Colonic mucosa (tissue), 4 donors: Measurements from ENCODE around the gene LTA. TPM values are rescaled to one million over a fixed set of nuclear protein-coding genes. Genes with fewer than 3 reads are reported as not detected.

ENCODE experiments used
- DNase-seq: peaks from one replicate; pipeline ENCODE4 v3.0.0-alpha.2; 2020
- H3K27ac ChIP-seq: fragments of 200-600 bp; one replicate; pipeline ENCODE4 v1.8.0; 2021
- H3K27me3 ChIP-seq: fragments of 200-600 bp; one replicate; pipeline ENCODE4 v1.8.0; 2021
- H3K36me3 ChIP-seq: fragments of 200-600 bp; one replicate; pipeline ENCODE4 v1.8.0; 2021
- H3K4me1 ChIP-seq: fragments of 200-600 bp; one replicate; pipeline ENCODE4 v1.8.0; 2021; ENCODE audit warnings: mild to moderate bottlenecking
- H3K4me3 ChIP-seq: fragments of 200-600 bp; one replicate; pipeline ENCODE4 v1.8.0; 2021
- H3K9ac ChIP-seq, 2 donors: one replicate each; pipeline ENCODE4 v1.7.0; 2013; ENCODE audit warnings: control low read depth in 2 of 2, low read depth in 2 of 2, low read length in 2 of 2
- H3K9me3 ChIP-seq: fragments of 200-600 bp; one replicate; pipeline ENCODE4 v1.8.0; 2021
- intact Hi-C: fragments of 100-400 bp; cut with DNase I; formaldehyde crosslinking; loops from one replicate; pipeline ENCODE4 v1.14.1; 2022
- total RNA-seq, 2 donors: library from RNA; stranded (reverse); fragmentation: NEBNext Ultra II Directional in 1 of 2; extraction: Animal tissue kit (Norgen Biotek cat#: 25700) in 1 of 2; gene quantifications; one replicate each; pipeline ENCODE4 v1.2.1, GENCODE V29; 2021
- TF ChIP-seq, protein P1 (sequence below): fragments of 200-600 bp; IDR thresholded peaks from one replicate; pipeline ENCODE4 v1.8.0; 2022; ENCODE audit warnings: antibody characterized with exemption, mild to moderate bottlenecking
- donor health status: healthy.
- donor health status: DM: no; HTN: no; CAD: no.
- donor health status: DM: no; HTN: no; CAD: no.

The LTA gene
- total RNA-seq, 2 donors from 2014 or later = 0.35 to 2.4 TPM

DNA sequence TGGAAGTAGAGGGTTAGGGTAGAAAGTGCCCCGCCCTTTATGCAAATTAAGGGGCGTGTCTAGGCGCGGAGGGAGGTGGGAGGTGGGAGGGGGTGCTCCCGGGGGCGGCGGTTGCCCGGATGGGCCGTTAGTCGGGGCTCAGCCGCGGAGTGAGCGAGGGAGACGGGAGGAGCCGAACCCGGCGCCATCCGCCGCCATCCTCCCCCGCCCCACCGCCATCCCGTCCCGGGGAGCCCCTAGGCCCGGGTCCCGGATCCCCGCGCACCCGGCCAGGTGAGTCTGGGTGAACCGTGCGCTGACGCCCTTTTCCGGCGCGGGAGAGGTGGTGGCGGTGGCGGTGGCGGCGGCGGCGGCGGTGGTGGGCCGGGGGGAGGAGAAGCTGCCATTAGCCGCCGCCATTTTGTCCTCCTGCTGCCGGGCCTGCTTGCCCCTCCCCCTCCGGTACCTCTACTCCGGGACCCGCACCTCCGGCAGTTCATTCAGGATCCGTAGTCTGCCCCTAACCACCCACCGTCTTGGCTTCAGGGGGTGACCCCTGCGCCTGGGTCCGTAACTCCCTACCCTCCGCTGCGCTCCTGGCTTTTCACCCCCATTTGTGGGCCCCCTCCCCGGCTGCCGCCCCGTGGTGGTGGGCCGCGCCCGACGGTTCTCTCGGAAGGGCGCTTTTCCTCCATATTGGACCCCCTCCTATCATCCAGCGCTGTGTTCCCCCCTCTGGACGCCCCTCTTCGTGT, 48.7 kb downstream of the LTA start, which contains the start of gene PRRC2A:
Gene PRRC2A, plus strand, starts transcription at position 130 of the 734 bp plus-strand sequence. CDS start 2,075 bp downstream, outside the sequence.
- Histone ChIP-seq H3K27ac (peak within 1 kb of the TSS; percentile 93), H3K36me3 (peaks cover 2% of the 10 kb centered on the region), H3K4me1 (peaks cover 4% of the 10 kb centered on the region), H3K4me3 (peak within 1 kb of the TSS; percentile 68), H3K9ac (peak within 1 kb of the TSS; percentile 90 to 98), H3K9me3 (no peaks in the 10 kb centered on the region), H3K27me3 (no peaks in the 10 kb centered on the region)
- intact Hi-C loops = loop anchor here (5.0 kb wide), 1 partner anchor 37 kb away; the partner anchor contains the start of gene APOM
- peak; percentile 97 for DNase-seq
- TF ChIP-seq, protein P1, sequence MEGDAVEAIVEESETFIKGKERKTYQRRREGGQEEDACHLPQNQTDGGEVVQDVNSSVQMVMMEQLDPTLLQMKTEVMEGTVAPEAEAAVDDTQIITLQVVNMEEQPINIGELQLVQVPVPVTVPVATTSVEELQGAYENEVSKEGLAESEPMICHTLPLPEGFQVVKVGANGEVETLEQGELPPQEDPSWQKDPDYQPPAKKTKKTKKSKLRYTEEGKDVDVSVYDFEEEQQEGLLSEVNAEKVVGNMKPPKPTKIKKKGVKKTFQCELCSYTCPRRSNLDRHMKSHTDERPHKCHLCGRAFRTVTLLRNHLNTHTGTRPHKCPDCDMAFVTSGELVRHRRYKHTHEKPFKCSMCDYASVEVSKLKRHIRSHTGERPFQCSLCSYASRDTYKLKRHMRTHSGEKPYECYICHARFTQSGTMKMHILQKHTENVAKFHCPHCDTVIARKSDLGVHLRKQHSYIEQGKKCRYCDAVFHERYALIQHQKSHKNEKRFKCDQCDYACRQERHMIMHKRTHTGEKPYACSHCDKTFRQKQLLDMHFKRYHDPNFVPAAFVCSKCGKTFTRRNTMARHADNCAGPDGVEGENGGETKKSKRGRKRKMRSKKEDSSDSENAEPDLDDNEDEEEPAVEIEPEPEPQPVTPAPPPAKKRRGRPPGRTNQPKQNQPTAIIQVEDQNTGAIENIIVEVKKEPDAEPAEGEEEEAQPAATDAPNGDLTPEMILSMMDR = no peak

GRCh38 chr6:31621320-31621939, 49.3 kb downstream of the LTA start:
- H3K4me1 ChIP-seq = peaks cover 4% of the 10 kb centered on the region
- H3K9ac ChIP-seq = peak overlapping the region; percentile 90 to 98
- intact Hi-C loops = loop anchor here (5.0 kb wide), 1 partner anchor 36 kb away; the partner anchor contains the start of gene APOM
- peak overlapping the region; percentile 93 for H3K27ac ChIP-seq
- TF ChIP-seq, protein P1 = no peak
- H3K9me3 ChIP-seq = no peaks in the 10 kb centered on the region
- H3K27me3 ChIP-seq = no peaks in the 10 kb centered on the region
- H3K4me3 ChIP-seq = peak overlapping the region; percentile 68
- no peak for DNase-seq
- H3K36me3 ChIP-seq = peaks cover 9% of the 10 kb centered on the region

DNA sequence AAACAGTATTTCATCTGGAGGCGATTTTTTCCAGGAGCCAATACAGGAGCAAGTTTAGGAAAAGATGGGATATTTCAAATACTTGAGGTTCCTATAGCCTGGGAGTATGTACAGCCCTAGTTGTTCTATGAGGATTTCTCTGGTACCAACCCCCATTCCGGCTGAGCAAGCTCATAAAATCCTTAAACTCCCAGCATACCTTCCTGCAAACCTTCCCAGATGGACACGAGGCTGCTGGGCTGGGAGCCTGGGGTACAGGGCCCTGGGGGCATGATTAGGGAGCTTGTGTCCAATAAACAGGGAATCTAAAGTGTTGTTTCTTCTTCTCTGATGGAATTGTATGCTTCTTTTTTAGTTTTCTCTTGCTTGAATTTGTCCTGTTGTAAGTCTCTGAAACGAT, 49.9 kb downstream of the LTA start:
- H3K27me3 ChIP-seq = no peaks in the 10 kb centered on the region
- peaks cover 14% of the 10 kb centered on the region for H3K36me3 ChIP-seq
- TF ChIP-seq, protein P1 = no peak
- peaks cover 4% of the 10 kb centered on the region for H3K4me1 ChIP-seq
- H3K4me3 ChIP-seq = peak overlapping the region; percentile 68
- no peaks in the 10 kb centered on the region for H3K9me3 ChIP-seq
- H3K9ac ChIP-seq = peak overlapping the region in 1 of 2 donors; percentile 90
- peak; percentile 55 for DNase-seq
- H3K27ac ChIP-seq = peak overlapping the region; percentile 93
- intact Hi-C loops = loop anchor here (5.0 kb wide), 1 partner anchor 35 kb away; the partner anchor contains the start of gene APOM

DNA sequence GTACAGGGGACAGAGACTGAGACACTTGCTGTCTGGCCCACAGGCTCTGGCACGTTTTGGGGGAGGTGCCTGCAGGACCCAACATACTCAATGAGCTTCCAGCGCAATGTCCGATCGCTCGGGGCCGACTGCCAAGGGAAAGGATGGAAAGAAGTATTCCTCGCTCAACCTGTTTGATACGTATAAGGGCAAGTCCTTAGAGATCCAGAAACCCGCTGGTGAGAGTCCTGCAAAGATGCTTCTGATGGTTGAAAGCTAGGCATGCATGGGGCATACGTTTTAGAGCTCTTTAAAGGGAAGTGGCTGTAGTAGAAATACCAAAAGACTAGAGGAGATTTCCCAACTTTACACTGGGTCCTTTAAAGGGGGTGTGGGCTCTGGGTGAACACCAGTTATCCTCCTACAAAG, 50.6 kb downstream of the LTA start:
- Histone ChIP-seq H3K27ac (no peak overlapping the region), H3K4me1 (peaks cover 4% of the 10 kb centered on the region), H3K9me3 (no peaks in the 10 kb centered on the region), H3K36me3 (peaks cover 21% of the 10 kb centered on the region), H3K9ac (peak overlapping the region in 1 of 2 donors; percentile 90), H3K27me3 (no peaks in the 10 kb centered on the region), H3K4me3 (no peak overlapping the region)
- intact Hi-C loops = loop anchor here (5.0 kb wide), 1 partner anchor 35 kb away; the partner anchor contains the start of gene APOM
- DNase-seq = no peak
- TF ChIP-seq, protein P1 = no peak

Other genes with a start within 250 kb of the LTA start
- 1,000 to 10,000 TPM; 1,153 to 3,111 TPM for gene HLA-B, start 215.1 kb upstream of the LTA start, total RNA-seq
- gene MICA, start 168.7 kb upstream of the LTA start, total RNA-seq = 10 to 100 TPM; 15.0 to 26.7 TPM
- gene MICB, start 74.1 kb upstream of the LTA start, total RNA-seq = 1 to 10 TPM; 5.6 to 6.7 TPM
- gene MCCD1, start 43.3 kb upstream of the LTA start, total RNA-seq = not detected
- 100 to 1,000 TPM; 213 to 422 TPM for gene DDX39B, start 30.3 kb upstream of the LTA start, total RNA-seq
- gene ATP6V1G2, start 25.7 kb upstream of the LTA start, total RNA-seq = under 1 TPM; 0.57 to 0.85 TPM
- 10 to 100 TPM; 16.1 to 18.8 TPM for gene NFKBIL1, start 24.7 kb upstream of the LTA start, total RNA-seq
- gene TNF, start 3.3 kb downstream of the LTA start, total RNA-seq = 1 to 10 TPM in 1 of 2 donors, under 1 TPM in 1; 0.48 to 1.4 TPM
- gene LTB, start 10.1 kb downstream of the LTA start, total RNA-seq = 1 to 10 TPM; 3.4 to 5.7 TPM
- gene LST1, start 14.0 kb downstream of the LTA start, total RNA-seq = 1 to 10 TPM; 4.8 to 9.2 TPM
- gene NCR3, start 20.7 kb downstream of the LTA start, total RNA-seq = under 1 TPM; 0.67 to 0.90 TPM
- 10 to 100 TPM in 1 of 2 donors, 1 to 10 TPM in 1; 5.0 to 20.7 TPM for gene AIF1, start 42.9 kb downstream of the LTA start, total RNA-seq
- 100 to 1,000 TPM; 107 to 171 TPM for gene PRRC2A, start 48.4 kb downstream of the LTA start, total RNA-seq
- 100 to 1,000 TPM; 266 to 337 TPM for gene BAG6, start 80.4 kb downstream of the LTA start, total RNA-seq
- 1 to 10 TPM; 1.6 to 2.4 TPM for gene APOM, start 83.6 kb downstream of the LTA start, total RNA-seq
- 10 to 100 TPM; 28.3 to 32.8 TPM for gene C6orf47, start 88.5 kb downstream of the LTA start, total RNA-seq
- 10 to 100 TPM; 11.0 to 14.9 TPM for gene GPANK1, start 92.7 kb downstream of the LTA start, total RNA-seq
- gene CSNK2B, start 93.8 kb downstream of the LTA start, total RNA-seq = 100 to 1,000 TPM; 140 to 152 TPM
- gene LY6G5B, start 97.7 kb downstream of the LTA start, total RNA-seq = 1 to 10 TPM; 4.4 to 9.0 TPM
- 1 to 10 TPM; 1.9 to 2.8 TPM for gene LY6G5C, start 108.8 kb downstream of the LTA start, total RNA-seq
- 10 to 100 TPM; 56.8 to 65.2 TPM for gene ABHD16A, start 131.0 kb downstream of the LTA start, total RNA-seq
- not detected for gene LY6G6F, start 134.6 kb downstream of the LTA start, total RNA-seq
- gene LY6G6D, start 143.1 kb downstream of the LTA start, total RNA-seq = not detected
- 1 to 10 TPM in 1 of 2 donors, not detected in 1; 2.3 TPM for gene LY6G6C, start 149.5 kb downstream of the LTA start, total RNA-seq
- gene MPIG6B, start 151.1 kb downstream of the LTA start, total RNA-seq = under 1 TPM; 0.19 to 0.57 TPM
- 10 to 100 TPM; 92.1 to 98.7 TPM for gene DDAH2, start 157.0 kb downstream of the LTA start, total RNA-seq
- 100 to 1,000 TPM; 622 to 646 TPM for gene CLIC1, start 164.2 kb downstream of the LTA start, total RNA-seq
- 10 to 100 TPM; 13.3 to 34.2 TPM for gene MSH5, start 167.7 kb downstream of the LTA start, total RNA-seq
- gene SAPCD1, start 190.4 kb downstream of the LTA start, total RNA-seq = 1 to 10 TPM; 1.7 to 8.9 TPM
- gene VWA7, start 205.0 kb downstream of the LTA start, total RNA-seq = 10 to 100 TPM in 1 of 2 donors, 1 to 10 TPM in 1; 6.1 to 10.1 TPM
- 100 to 1,000 TPM in 1 of 2 donors, 10 to 100 TPM in 1; 40.8 to 136 TPM for gene VARS1, start 223.5 kb downstream of the LTA start, total RNA-seq
- 10 to 100 TPM; 37.6 to 61.3 TPM for gene LSM2, start 234.7 kb downstream of the LTA start, total RNA-seq
- gene HSPA1L, start 243.0 kb downstream of the LTA start, total RNA-seq = 1 to 10 TPM in 1 of 2 donors, under 1 TPM in 1; 0.98 to 1.4 TPM
- gene HSPA1A, start 243.3 kb downstream of the LTA start, total RNA-seq = 100 to 1,000 TPM; 248 to 397 TPM